HepG2 (cell line): ENCODE measurements around the gene FN1. TPM values are rescaled to one million over a fixed set of nuclear protein-coding genes. Genes with fewer than 3 reads are reported as not detected.

ENCODE experiments used
- ARNTL ChIP-seq: sonication (generic); formaldehyde crosslinking; IDR thresholded peaks from 2 replicates; pipeline ENCODE4 v1.4.0; 2020; ENCODE audit warnings: mild to moderate bottlenecking, missing genetic modification reagents
- CBX2 ChIP-seq, 2 experiments: fragments of 200-600 bp in 1 of 2; sonication (generic); formaldehyde crosslinking in 1 of 2; IDR thresholded peaks; 2 replicates each; pipeline versions ENCODE4 v1.7.0 to v1.8.1; 2018 to 2022; ENCODE audit warnings: low read depth in 2 of 2, low read length in 1 of 2, mild to moderate bottlenecking in 1 of 2, missing genetic modification reagents in 1 of 2
- KAT7 ChIP-seq: IDR thresholded peaks from 2 replicates; pipeline ENCODE4 v1.6.1; 2018; ENCODE audit warnings: borderline replicate concordance, missing compliant biosample characterization
- KLF16 ChIP-seq, 2 experiments: sonication (generic) in 1 of 2; formaldehyde crosslinking in 1 of 2; IDR thresholded peaks; 2 replicates each; pipeline versions ENCODE4 v1.6.1 to v1.8.0; 2016 to 2023; ENCODE audit warnings: missing genetic modification reagents in 2 of 2, missing compliant biosample characterization in 1 of 2
- NCOA1 ChIP-seq: sonication (generic); formaldehyde crosslinking; IDR thresholded peaks from 2 replicates; pipeline ENCODE4 v1.9.0; 2021; ENCODE audit warnings: missing genetic modification reagents
- NPAS2 ChIP-seq: sonication (generic); formaldehyde crosslinking; IDR thresholded peaks from 2 replicates; pipeline ENCODE4 v1.8.0; 2022; ENCODE audit warnings: mild to moderate bottlenecking, missing genetic modification reagents, borderline replicate concordance
- PAWR ChIP-seq: sonication (generic); formaldehyde crosslinking; IDR thresholded peaks from 2 replicates; pipeline ENCODE4 v1.4.0; 2020; ENCODE audit warnings: missing genetic modification reagents, mild to moderate bottlenecking, borderline replicate concordance
- POLR2G ChIP-seq: fragments of 200-400 bp; formaldehyde crosslinking; IDR thresholded peaks from 2 replicates; pipeline ENCODE4 v1.6.1; 2018; ENCODE audit warnings: mild to moderate bottlenecking, low read depth, low read length, moderate library complexity
- PRMT3 ChIP-seq: sonication (generic); formaldehyde crosslinking; IDR thresholded peaks from 2 replicates; pipeline ENCODE4 v1.8.1; 2022; ENCODE audit warnings: low read depth, mild to moderate bottlenecking, moderate library complexity, missing genetic modification reagents, borderline replicate concordance
- RBFOX2 ChIP-seq: fragments of 200-400 bp; formaldehyde crosslinking; IDR thresholded peaks from 2 replicates; pipeline ENCODE4 v1.6.1; 2017; ENCODE audit warnings: low read depth, mild to moderate bottlenecking, low read length
- RBM22 ChIP-seq: fragments of 200-400 bp; formaldehyde crosslinking; optimal IDR thresholded peaks from 2 replicates; pipeline ENCODE3; 2017; ENCODE audit warnings: mild to moderate bottlenecking, low read length, moderate library complexity
- REL ChIP-seq: sonication (generic); formaldehyde crosslinking; conservative IDR thresholded peaks from 2 replicates; pipeline ENCODE4 v1.8.0; 2022; ENCODE audit warnings: mild to moderate bottlenecking, missing genetic modification reagents, moderate library complexity
- RFX3 ChIP-seq: IDR thresholded peaks from 2 replicates; pipeline ENCODE4 v1.6.1; 2016; ENCODE audit warnings: missing biosample characterization, missing genetic modification reagents
- U2AF1 ChIP-seq: fragments of 200-400 bp; formaldehyde crosslinking; optimal IDR thresholded peaks from 2 replicates; pipeline ENCODE3; 2017; ENCODE audit warnings: mild to moderate bottlenecking, low read depth, low read length
- ZNF232 ChIP-seq: sonication (generic); formaldehyde crosslinking; IDR thresholded peaks from 2 replicates; pipeline ENCODE4 v1.4.0; 2020; ENCODE audit warnings: missing genetic modification reagents, borderline replicate concordance
- ZNF274 ChIP-seq: sonication (generic); formaldehyde crosslinking; IDR thresholded peaks from 2 replicates; pipeline ENCODE4 v1.5.1; 2020; ENCODE audit warnings: mild to moderate bottlenecking, missing genetic modification reagents
- ZNF547 ChIP-seq: sonication (generic); formaldehyde crosslinking; IDR thresholded peaks from 2 replicates; pipeline ENCODE4 v1.5.1; 2020; ENCODE audit warnings: mild to moderate bottlenecking, missing genetic modification reagents
- ZNF777 ChIP-seq: sonication (generic); formaldehyde crosslinking; IDR thresholded peaks from 2 replicates; pipeline ENCODE4 v1.4.0; 2020; ENCODE audit warnings: missing genetic modification reagents
- ZNF879 ChIP-seq: sonication (generic); formaldehyde crosslinking; IDR thresholded peaks from 2 replicates; pipeline ENCODE4 v1.8.1; 2023; ENCODE audit warnings: missing genetic modification reagents
- polyA plus RNA-seq, 8 experiments: library from polyadenylated mRNA; depleted of rRNA in 3 of 8; stranded (reverse) in 7 of 8; unstranded in 1 of 8; fragments of >200 nt; fragmentation: Illumina TruSeq in 4 of 8; extraction: Trizol in 4 of 8; gene quantifications; 2 replicates each; pipeline versions ENCODE4 v1.2.1 to v1.2.3, GENCODE V29; 2011 to 2016; ENCODE audit warnings: low read depth in 4 of 8, missing spikeins in 1 of 8, mixed read lengths in 1 of 8; ENCODE audit not compliant: insufficient read depth in 1 of 8
- total RNA-seq, 5 experiments: library from RNA; depleted of rRNA; stranded (reverse); fragments of >200 nt; fragmentation: Illumina TruSeq; extraction: Trizol; gene quantifications; 2 replicates each; pipeline ENCODE4 v1.2.3, GENCODE V29; 2016; ENCODE audit warnings: low read depth in 1 of 5
- TF ChIP-seq, protein P1 (sequence below): sonication (generic); formaldehyde crosslinking; IDR thresholded peaks from 2 replicates; pipeline ENCODE4 v1.8.0; 2022; ENCODE audit warnings: low read depth, missing genetic modification reagents
- TF ChIP-seq, protein P2 (sequence below): sonication (generic); formaldehyde crosslinking; IDR thresholded peaks from 2 replicates; pipeline ENCODE4 v1.5.1; 2020; ENCODE audit warnings: mild to moderate bottlenecking, missing genetic modification reagents
- TF ChIP-seq, protein P3 (sequence below): sonication (generic); formaldehyde crosslinking; IDR thresholded peaks from 2 replicates; pipeline ENCODE4 v1.8.1; 2022; ENCODE audit warnings: low read depth, mild to moderate bottlenecking, missing genetic modification reagents

FN1 gene
- total and polyA plus RNA-seq, 2 of the 13 experiments (the other 11 are each of a cell fraction or from before 2014, with no cell fraction given) = 1,847 to 6,471 TPM

DNA sequence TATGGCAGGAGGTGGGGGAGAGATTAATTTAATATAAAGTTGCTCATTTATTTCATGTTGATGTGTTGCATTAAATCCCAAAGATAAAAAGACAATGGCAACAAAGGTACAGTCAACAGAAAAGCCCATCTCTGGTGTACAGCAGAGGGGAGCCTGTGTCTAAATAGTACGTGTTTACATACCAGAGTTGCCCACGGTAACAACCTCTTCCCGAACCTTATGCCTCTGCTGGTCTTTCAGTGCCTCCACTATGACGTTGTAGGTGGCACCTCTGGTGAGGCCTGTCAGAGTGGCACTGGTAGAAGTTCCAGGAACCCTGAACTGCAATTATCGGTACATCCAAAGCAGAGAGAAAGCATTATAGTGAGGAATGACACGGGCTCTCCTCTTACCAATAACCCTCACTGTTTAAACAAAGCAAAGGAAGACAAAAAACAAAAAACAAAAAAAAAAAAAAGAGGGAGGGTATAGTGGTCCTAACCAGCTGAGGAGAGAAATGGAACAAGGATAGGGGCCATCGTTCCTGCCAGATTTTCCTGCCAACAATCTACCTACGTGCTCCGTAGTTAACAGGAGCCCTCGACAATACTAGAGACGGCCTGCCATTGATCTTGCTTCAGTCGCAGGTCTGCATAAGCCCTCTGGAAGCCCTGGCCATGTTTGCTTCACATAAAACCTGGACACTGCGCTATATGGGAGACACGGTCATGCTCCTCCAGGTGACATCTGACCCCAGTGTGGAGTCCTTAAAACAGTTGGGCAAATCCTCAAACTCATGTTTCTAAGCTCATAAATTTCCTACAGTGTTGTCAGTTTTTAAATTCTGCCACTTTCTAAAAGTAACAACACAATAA lies 65.5 kb downstream of the FN1 start (continued):
- no peak for TF ChIP-seq ZNF879 (CRISPR knock-in tag)
- TF ChIP-seq POLR2G = peak; percentile 66
- no peak for TF ChIP-seq RFX3 (CRISPR knock-in tag)
- TF ChIP-seq, protein P1, sequence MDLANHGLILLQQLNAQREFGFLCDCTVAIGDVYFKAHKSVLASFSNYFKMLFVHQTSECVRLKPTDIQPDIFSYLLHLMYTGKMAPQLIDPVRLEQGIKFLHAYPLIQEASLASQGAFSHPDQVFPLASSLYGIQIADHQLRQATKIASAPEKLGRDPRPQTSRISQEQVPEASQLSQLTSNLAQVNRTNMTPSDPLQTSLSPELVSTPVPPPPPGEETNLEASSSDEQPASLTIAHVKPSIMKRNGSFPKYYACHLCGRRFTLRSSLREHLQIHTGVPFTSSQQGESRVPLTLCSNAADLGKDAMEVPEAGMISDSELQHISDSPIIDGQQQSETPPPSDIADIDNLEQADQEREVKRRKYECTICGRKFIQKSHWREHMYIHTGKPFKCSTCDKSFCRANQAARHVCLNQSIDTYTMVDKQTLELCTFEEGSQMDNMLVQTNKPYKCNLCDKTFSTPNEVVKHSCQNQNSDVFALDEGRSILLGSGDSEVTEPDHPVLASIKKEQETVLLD (CRISPR knock-in tag) = no peak
- TF ChIP-seq CBX2 (IDR thresholded peaks at IDR 0.05; ENCODE audit: low read depth, low read length) = no peak
- no peak for TF ChIP-seq CBX2 (CRISPR knock-in tag; IDR thresholded peaks at IDR 0.05; ENCODE audit: low read depth)
- no peak for TF ChIP-seq ZNF777 (CRISPR knock-in tag)
- TF ChIP-seq, protein P2, sequence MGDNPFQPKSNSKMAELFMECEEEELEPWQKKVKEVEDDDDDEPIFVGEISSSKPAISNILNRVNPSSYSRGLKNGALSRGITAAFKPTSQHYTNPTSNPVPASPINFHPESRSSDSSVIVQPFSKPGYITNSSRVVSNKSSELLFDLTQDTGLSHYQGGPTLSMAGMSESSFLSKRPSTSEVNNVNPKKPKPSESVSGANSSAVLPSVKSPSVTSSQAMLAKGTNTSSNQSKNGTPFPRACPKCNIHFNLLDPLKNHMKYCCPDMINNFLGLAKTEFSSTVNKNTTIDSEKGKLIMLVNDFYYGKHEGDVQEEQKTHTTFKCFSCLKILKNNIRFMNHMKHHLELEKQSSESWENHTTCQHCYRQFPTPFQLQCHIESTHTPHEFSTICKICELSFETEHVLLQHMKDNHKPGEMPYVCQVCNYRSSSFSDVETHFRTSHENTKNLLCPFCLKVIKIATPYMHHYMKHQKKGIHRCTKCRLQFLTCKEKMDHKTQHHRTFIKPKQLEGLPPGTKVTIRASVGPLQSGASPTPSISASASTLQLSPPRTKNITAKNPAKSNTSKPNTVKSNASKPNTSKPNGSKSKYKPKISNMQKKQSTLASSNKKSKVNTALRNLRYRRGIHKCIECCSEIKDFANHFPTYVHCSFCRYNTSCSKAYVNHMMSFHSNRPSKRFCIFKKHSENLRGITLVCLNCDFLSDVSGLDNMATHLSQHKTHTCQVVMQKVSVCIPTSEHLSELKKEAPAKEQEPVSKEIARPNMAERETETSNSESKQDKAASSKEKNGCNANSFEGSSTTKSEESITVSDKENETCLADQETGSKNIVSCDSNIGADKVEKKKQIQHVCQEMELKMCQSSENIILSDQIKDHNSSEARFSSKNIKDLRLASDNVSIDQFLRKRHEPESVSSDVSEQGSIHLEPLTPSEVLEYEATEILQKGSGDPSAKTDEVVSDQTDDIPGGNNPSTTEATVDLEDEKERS (CRISPR knock-in tag) = 0 out of 2 replicates have a peak, but pooled peaks have one; percentile 30
- peak; percentile 42 for TF ChIP-seq RBFOX2
- TF ChIP-seq PAWR (CRISPR knock-in tag) = no peak
- TF ChIP-seq NCOA1 = no peak
- 0 out of 2 replicates have a peak, but pooled peaks have one; percentile 35 for TF ChIP-seq ARNTL (CRISPR knock-in tag)
- TF ChIP-seq REL (CRISPR knock-in tag) = no peak
- peak; percentile 42 for TF ChIP-seq U2AF1
- no peak for TF ChIP-seq NPAS2
- no peak for TF ChIP-seq KAT7 (CRISPR knock-in tag)
- 0 out of 2 replicates have a peak, but pooled peaks have one; percentile 29 for TF ChIP-seq ZNF547 (CRISPR knock-in tag)
- TF ChIP-seq PRMT3 (CRISPR knock-in tag) = 0 out of 2 replicates have a peak, but pooled peaks have one; percentile 56
- peak; percentile 44; the same call in 1 of the 2 replicates for TF ChIP-seq ZNF232 (CRISPR knock-in tag)
- 0 out of 2 replicates have a peak, but pooled peaks have one; percentile 27 for TF ChIP-seq ZNF274 (CRISPR knock-in tag)
- no peak for TF ChIP-seq KLF16 (CRISPR knock-in tag; IDR thresholded peaks at IDR 0.05)
- TF ChIP-seq, protein P3, sequence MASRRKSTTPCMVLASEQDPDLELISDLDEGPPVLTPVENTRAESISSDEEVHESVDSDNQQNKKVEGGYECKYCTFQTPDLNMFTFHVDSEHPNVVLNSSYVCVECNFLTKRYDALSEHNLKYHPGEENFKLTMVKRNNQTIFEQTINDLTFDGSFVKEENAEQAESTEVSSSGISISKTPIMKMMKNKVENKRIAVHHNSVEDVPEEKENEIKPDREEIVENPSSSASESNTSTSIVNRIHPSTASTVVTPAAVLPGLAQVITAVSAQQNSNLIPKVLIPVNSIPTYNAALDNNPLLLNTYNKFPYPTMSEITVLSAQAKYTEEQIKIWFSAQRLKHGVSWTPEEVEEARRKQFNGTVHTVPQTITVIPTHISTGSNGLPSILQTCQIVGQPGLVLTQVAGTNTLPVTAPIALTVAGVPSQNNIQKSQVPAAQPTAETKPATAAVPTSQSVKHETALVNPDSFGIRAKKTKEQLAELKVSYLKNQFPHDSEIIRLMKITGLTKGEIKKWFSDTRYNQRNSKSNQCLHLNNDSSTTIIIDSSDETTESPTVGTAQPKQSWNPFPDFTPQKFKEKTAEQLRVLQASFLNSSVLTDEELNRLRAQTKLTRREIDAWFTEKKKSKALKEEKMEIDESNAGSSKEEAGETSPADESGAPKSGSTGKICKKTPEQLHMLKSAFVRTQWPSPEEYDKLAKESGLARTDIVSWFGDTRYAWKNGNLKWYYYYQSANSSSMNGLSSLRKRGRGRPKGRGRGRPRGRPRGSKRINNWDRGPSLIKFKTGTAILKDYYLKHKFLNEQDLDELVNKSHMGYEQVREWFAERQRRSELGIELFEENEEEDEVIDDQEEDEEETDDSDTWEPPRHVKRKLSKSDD (CRISPR knock-in tag) = no peak
- peak; percentile 97 for TF ChIP-seq RBM22
